ENCODE data around the gene MAPK8IP2.

DNA sequence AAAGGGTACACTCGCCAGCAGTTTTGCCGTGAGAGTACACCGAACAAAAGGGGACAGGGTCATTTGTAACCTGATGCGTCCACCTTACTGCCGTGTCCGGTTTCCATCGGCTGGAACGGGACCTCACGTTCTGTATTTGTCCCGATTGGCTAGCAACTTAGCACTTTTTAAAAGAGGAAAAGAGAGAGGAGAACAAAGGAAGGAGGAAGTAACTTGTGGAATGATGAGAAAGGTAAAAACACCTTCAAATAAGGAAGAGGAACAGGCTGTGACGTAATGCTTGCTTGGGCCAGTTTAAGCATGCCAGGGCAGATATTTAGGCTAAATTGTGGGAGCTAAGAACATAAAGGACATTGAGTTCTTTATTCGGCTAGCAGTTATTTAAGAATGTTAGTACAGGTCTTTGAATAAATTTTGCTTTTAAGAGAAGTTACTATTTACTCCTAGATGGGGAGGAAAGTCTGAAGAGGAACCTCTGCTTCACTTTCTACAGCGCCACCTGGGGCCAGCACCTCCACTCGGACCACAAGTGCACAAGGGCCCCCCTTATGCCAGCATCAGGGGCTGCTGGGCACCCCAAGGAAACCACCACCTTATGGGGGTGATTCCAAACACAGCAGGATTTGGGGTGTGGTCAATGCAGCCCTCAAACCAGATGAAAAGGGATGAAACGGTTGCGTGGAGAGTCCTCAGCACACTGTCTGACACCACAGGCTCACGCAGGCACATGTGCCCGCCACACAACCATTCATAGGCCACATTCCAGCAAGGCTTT lies 21.5 kb downstream of the MAPK8IP2 start:
- TF ChIP-seq, protein P1, sequence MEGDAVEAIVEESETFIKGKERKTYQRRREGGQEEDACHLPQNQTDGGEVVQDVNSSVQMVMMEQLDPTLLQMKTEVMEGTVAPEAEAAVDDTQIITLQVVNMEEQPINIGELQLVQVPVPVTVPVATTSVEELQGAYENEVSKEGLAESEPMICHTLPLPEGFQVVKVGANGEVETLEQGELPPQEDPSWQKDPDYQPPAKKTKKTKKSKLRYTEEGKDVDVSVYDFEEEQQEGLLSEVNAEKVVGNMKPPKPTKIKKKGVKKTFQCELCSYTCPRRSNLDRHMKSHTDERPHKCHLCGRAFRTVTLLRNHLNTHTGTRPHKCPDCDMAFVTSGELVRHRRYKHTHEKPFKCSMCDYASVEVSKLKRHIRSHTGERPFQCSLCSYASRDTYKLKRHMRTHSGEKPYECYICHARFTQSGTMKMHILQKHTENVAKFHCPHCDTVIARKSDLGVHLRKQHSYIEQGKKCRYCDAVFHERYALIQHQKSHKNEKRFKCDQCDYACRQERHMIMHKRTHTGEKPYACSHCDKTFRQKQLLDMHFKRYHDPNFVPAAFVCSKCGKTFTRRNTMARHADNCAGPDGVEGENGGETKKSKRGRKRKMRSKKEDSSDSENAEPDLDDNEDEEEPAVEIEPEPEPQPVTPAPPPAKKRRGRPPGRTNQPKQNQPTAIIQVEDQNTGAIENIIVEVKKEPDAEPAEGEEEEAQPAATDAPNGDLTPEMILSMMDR (IDR thresholded peaks at IDR 0.05; ENCODE audit: low read length): peak; percentile 83
- TF ChIP-seq EZH2 (IDR thresholded peaks at IDR 0.05; ENCODE audit: borderline replicate concordance, low read length): no peak

Measured in OCI-LY1 (cell line).